Natural killer cell (primary cell): ENCODE results near the gene FOXA3. TPM values are rescaled to one million over a fixed set of nuclear protein-coding genes. Genes with fewer than 3 reads are reported as not detected.

Source experiments
- ATAC-seq, 3 donors: fragments of 150-1000 bp in 2 of 3; fragments of 200-7000 bp in 1 of 3; cut with Tn5 transposase; 1 replicate in 1 of 3; 2 replicates in 2 of 3; pipeline ENCODE4 v1.10.0; 2021; ENCODE audit warnings: mild to moderate bottlenecking in 2 of 3, moderate library complexity in 2 of 3
- DNase-seq, 2 donors: peaks; one replicate each; pipeline versions ENCODE4 v3.0.0 to v3.0.0-alpha.2; 2013 to 2021; ENCODE audit warnings: mixed read lengths in 1 of 2
- H3K27ac ChIP-seq: one replicate; pipeline ENCODE4 v1.5.1; 2013; ENCODE audit warnings: mild to moderate bottlenecking, low read length
- H3K27me3 ChIP-seq: one replicate; pipeline ENCODE4 v1.6.1; 2013; ENCODE audit warnings: low read length; ENCODE audit not compliant: control insufficient read depth, insufficient read depth
- H3K36me3 ChIP-seq: one replicate; pipeline ENCODE4 v1.6.1; 2013; ENCODE audit warnings: low read length; ENCODE audit not compliant: control insufficient read depth, insufficient read depth
- H3K4me1 ChIP-seq: one replicate; pipeline ENCODE4 v1.6.1; 2013; ENCODE audit warnings: low read length; ENCODE audit not compliant: control insufficient read depth, insufficient read depth
- H3K4me3 ChIP-seq: one replicate; pipeline ENCODE4 v1.5.1; 2013; ENCODE audit warnings: low read length
- H3K9me3 ChIP-seq: one replicate; pipeline ENCODE4 v1.6.1; 2013; ENCODE audit warnings: low read length; ENCODE audit not compliant: control insufficient read depth, insufficient read depth
- H3K27ac Mint-ChIP-seq, 2 donors: one replicate each; pipeline ENCODE4 v1.8.0; 2022; ENCODE audit warnings: mild to moderate bottlenecking in 2 of 2, mixed read lengths in 2 of 2, moderate library complexity in 1 of 2
- H3K27me3 Mint-ChIP-seq, 2 donors: one replicate each; pipeline ENCODE4 v1.8.0; 2022; ENCODE audit warnings: low read depth in 2 of 2, mixed read lengths in 2 of 2
- H3K36me3 Mint-ChIP-seq: one replicate; pipeline ENCODE4 v1.8.0; 2022; ENCODE audit warnings: mixed read lengths
- H3K4me1 Mint-ChIP-seq, 2 donors: one replicate each; pipeline ENCODE4 v1.8.0; 2022; ENCODE audit warnings: mixed read lengths in 2 of 2
- H3K4me3 Mint-ChIP-seq: one replicate; pipeline ENCODE4 v1.8.0; 2022; ENCODE audit warnings: mild to moderate bottlenecking, moderate library complexity, mixed read lengths
- H3K9me3 Mint-ChIP-seq, 2 donors: one replicate each; pipeline ENCODE4 v1.8.0; 2022; ENCODE audit warnings: mixed read lengths in 2 of 2
- CTCF ChIP-seq: fragments of 200-600 bp; IDR thresholded peaks from one replicate; pipeline ENCODE4 v1.8.0; 2022; ENCODE audit warnings: antibody characterized with exemption
- WGBS: methylation state at CpG from one replicate; pipeline ENCODE4 v1.1.7; 2013; ENCODE audit warnings: missing lambda C conversion rate; ENCODE audit not compliant: insufficient coverage; 5-methylcytosine and 5-hydroxymethylcytosine counted together
- intact Hi-C: fragments of 100-400 bp; cut with micrococcal nuclease; formaldehyde crosslinking; loops from one replicate; pipeline ENCODE4 v1.14.2; 2022
- total RNA-seq, 4 donors: library from RNA; stranded (reverse); fragments of 120-200 nt in 1 of 4; gene quantifications; one replicate each; pipeline versions ENCODE4 v1.2.3 to v1.2.4, GENCODE V29; 2013 to 2022

Gene FOXA3
- total RNA-seq, 3 donors from 2014 or later (not counting 1 experiment from before 2014, with no cell fraction given), result not detected

GRCh38 chr19:45825263-45825605 lies 38.9 kb upstream of the FOXA3 start:
- Histone ChIP-seq H3K4me3 (no peak overlapping the region), H3K27me3 (no peaks in the 10 kb centered on the region), H3K36me3 (peaks cover 80% of the 10 kb centered on the region), H3K4me1 (no peaks in the 10 kb centered on the region), H3K27ac (no peak overlapping the region), H3K9me3 (no peaks in the 10 kb centered on the region)
- Mint-ChIP-seq H3K4me1 (no peaks in the 10 kb centered on the region), H3K4me3 (no peak overlapping the region), H3K9me3 (no peaks in the 10 kb centered on the region), H3K27ac (no peak overlapping the region), H3K27me3 (no peaks in the 10 kb centered on the region), H3K36me3 (no peaks in the 10 kb centered on the region)
- intact Hi-C loops, result no loop called here
- 97% methylated on average over 7 of the region's 8 CpGs for WGBS
- TF ChIP-seq CTCF, result no peak
- no peak for ATAC-seq
- DNase-seq, result no peak

- H3K27ac ChIP-seq, result no peak overlapping the region
- H3K27ac Mint-ChIP-seq, result no peak overlapping the region
- intact Hi-C loops, result no loop called here
- WGBS, result 86% methylated on average over 22 of the region's 22 CpGs
- H3K27me3 ChIP-seq, result no peaks in the 10 kb centered on the region
- no peak overlapping the region for H3K4me3 Mint-ChIP-seq
- DNase-seq, result no peak
- no peak for ATAC-seq
- H3K4me3 ChIP-seq, result no peak overlapping the region
- H3K36me3 ChIP-seq, result peaks cover 82% of the 10 kb centered on the region
- H3K4me1 ChIP-seq, result no peaks in the 10 kb centered on the region
- no peaks in the 10 kb centered on the region for H3K4me1 Mint-ChIP-seq
- no peaks in the 10 kb centered on the region for H3K9me3 ChIP-seq
- TF ChIP-seq CTCF, result no peak
- no peaks in the 10 kb centered on the region for H3K27me3 Mint-ChIP-seq
- no peaks in the 10 kb centered on the region for H3K9me3 Mint-ChIP-seq
- H3K36me3 Mint-ChIP-seq, result no peaks in the 10 kb centered on the region
These were observed 37.9 kb upstream of the FOXA3 start for GRCh38 chr19:45825917-45826893.

- Mint-ChIP-seq H3K27ac (no peak overlapping the region), H3K4me3 (no peak overlapping the region), H3K36me3 (no peaks in the 10 kb centered on the region), H3K27me3 (no peaks in the 10 kb centered on the region), H3K4me1 (no peaks in the 10 kb centered on the region), H3K9me3 (no peaks in the 10 kb centered on the region)
- no peak for TF ChIP-seq CTCF
- no peak overlapping the region for H3K4me3 ChIP-seq
- WGBS, result 94% methylated on average over 11 of the region's 11 CpGs
- no peaks in the 10 kb centered on the region for H3K9me3 ChIP-seq
- intact Hi-C loops, result no loop called here
- peaks cover 86% of the 10 kb centered on the region for H3K36me3 ChIP-seq
- no peaks in the 10 kb centered on the region for H3K4me1 ChIP-seq
- H3K27ac ChIP-seq, result no peak overlapping the region
- ATAC-seq, result no peak
- no peak for DNase-seq
- H3K27me3 ChIP-seq, result no peaks in the 10 kb centered on the region
These were observed 37.2 kb upstream of the FOXA3 start for GRCh38 chr19:45826934-45827333.
